Liver (tissue), 9 donors: ENCODE data around the gene PHF10. TPM values are rescaled to one million over a fixed set of nuclear protein-coding genes. Genes with fewer than 3 reads are reported as not detected.

ENCODE experiments used
- DNase-seq: peaks from one replicate; pipeline ENCODE4 v3.0.0-alpha.2; 2017; ENCODE audit warnings: low spot score
- H3K27ac ChIP-seq, 2 donors: one replicate each; pipeline ENCODE4 v1.7.0; 2013; ENCODE audit warnings: inconsistent platforms in 2 of 2, low read length in 2 of 2, control low read depth in 1 of 2, low read depth in 1 of 2, mild to moderate bottlenecking in 1 of 2
- H3K27me3 ChIP-seq, 4 donors: one replicate each; pipeline versions ENCODE4 v1.6.1 to v1.7.0; 2013; ENCODE audit warnings: low read length in 3 of 4, inconsistent platforms in 1 of 4, mild to moderate bottlenecking in 1 of 4, moderate library complexity in 1 of 4; ENCODE audit not compliant: control insufficient read depth in 4 of 4, insufficient read depth in 4 of 4
- H3K36me3 ChIP-seq, 4 donors: one replicate each; pipeline versions ENCODE4 v1.6.1 to v1.7.0; 2013; ENCODE audit warnings: low read length in 3 of 4, mild to moderate bottlenecking in 3 of 4, low read depth in 1 of 4, moderate library complexity in 1 of 4; ENCODE audit not compliant: control insufficient read depth in 4 of 4, insufficient read depth in 3 of 4
- H3K4me1 ChIP-seq, 4 donors: one replicate each; pipeline versions ENCODE4 v1.6.1 to v1.7.0; 2013; ENCODE audit warnings: low read length in 3 of 4, mild to moderate bottlenecking in 3 of 4, moderate library complexity in 1 of 4; ENCODE audit not compliant: control insufficient read depth in 4 of 4, insufficient read depth in 4 of 4
- H3K4me3 ChIP-seq, 3 donors: one replicate each; pipeline versions ENCODE4 v1.6.1 to v1.7.0; 2013; ENCODE audit warnings: low read length in 3 of 3, control low read depth in 1 of 3, low read depth in 1 of 3, mild to moderate bottlenecking in 1 of 3
- H3K9ac ChIP-seq, 2 donors: one replicate each; pipeline ENCODE4 v1.7.0; 2013; ENCODE audit warnings: low read length in 2 of 2, mild to moderate bottlenecking in 2 of 2, moderate library complexity in 2 of 2, control low read depth in 1 of 2, low read depth in 1 of 2
- H3K9me3 ChIP-seq, 4 donors: one replicate each; pipeline versions ENCODE4 v1.6.1 to v1.7.0; 2013; ENCODE audit warnings: low read length in 3 of 4; ENCODE audit not compliant: control insufficient read depth in 4 of 4
- EGR1 ChIP-seq, 2 donors: IDR thresholded peaks; 2 replicates each; pipeline ENCODE4 v1.6.1; 2016 to 2018; ENCODE audit warnings: antibody characterized with exemption in 2 of 2, low read depth in 2 of 2
- FOXA1 ChIP-seq: IDR thresholded peaks from 2 replicates; pipeline ENCODE4 v1.6.1; 2016; ENCODE audit warnings: antibody characterized with exemption
- FOXA2 ChIP-seq: IDR thresholded peaks from 2 replicates; pipeline ENCODE4 v1.6.1; 2016; ENCODE audit warnings: antibody characterized with exemption
- GABPA ChIP-seq, 2 donors: IDR thresholded peaks in 1 of 2; conservative IDR thresholded peaks in 1 of 2; 2 replicates each; pipeline ENCODE4 v1.6.1; 2016; ENCODE audit warnings: antibody characterized with exemption in 2 of 2, mild to moderate bottlenecking in 1 of 2, moderate library complexity in 1 of 2
- HNF4A ChIP-seq, 2 donors: conservative IDR thresholded peaks; 2 replicates each; pipeline ENCODE4 v1.6.1; 2016; ENCODE audit warnings: antibody characterized with exemption in 2 of 2, mild to moderate bottlenecking in 2 of 2
- HNF4G ChIP-seq: IDR thresholded peaks from 2 replicates; pipeline ENCODE4 v1.6.1; 2016; ENCODE audit warnings: antibody characterized with exemption
- JUND ChIP-seq, 2 donors: IDR thresholded peaks; 2 replicates each; pipeline ENCODE4 v1.6.1; 2016; ENCODE audit warnings: antibody characterized with exemption in 2 of 2
- NR2F2 ChIP-seq: IDR thresholded peaks from 2 replicates; pipeline ENCODE4 v1.6.1; 2016; ENCODE audit warnings: antibody characterized with exemption
- RAD21 ChIP-seq, 2 donors: IDR thresholded peaks; 2 replicates each; pipeline ENCODE4 v1.6.1; 2016; ENCODE audit warnings: antibody characterized with exemption in 2 of 2, mild to moderate bottlenecking in 2 of 2
- REST ChIP-seq: IDR thresholded peaks from 2 replicates; pipeline ENCODE4 v1.6.1; 2016; ENCODE audit warnings: antibody characterized with exemption, mild to moderate bottlenecking
- RXRA ChIP-seq, 2 donors: IDR thresholded peaks; 2 replicates each; pipeline ENCODE4 v1.6.1; 2017 to 2018; ENCODE audit warnings: antibody characterized with exemption in 2 of 2, mild to moderate bottlenecking in 1 of 2
- SP1 ChIP-seq: IDR thresholded peaks from 2 replicates; pipeline ENCODE4 v1.6.1; 2018; ENCODE audit warnings: antibody characterized with exemption, mild to moderate bottlenecking
- TAF1 ChIP-seq: conservative IDR thresholded peaks from 2 replicates; pipeline ENCODE4 v1.6.1; 2016; ENCODE audit warnings: antibody characterized with exemption, mild to moderate bottlenecking
- YY1 ChIP-seq: IDR thresholded peaks from 2 replicates; pipeline ENCODE4 v1.6.1; 2016; ENCODE audit warnings: antibody characterized with exemption, mild to moderate bottlenecking
- WGBS: extraction: QIAGEN DNeasy Blood & Tissue Kit; methylation state at CpG from one replicate; pipeline ENCODE4 v1.1.7; 2013; 5-methylcytosine and 5-hydroxymethylcytosine counted together
- polyA plus RNA-seq, 2 donors: library from polyadenylated mRNA; stranded (reverse) in 1 of 2; unstranded in 1 of 2; fragments of 200-250 nt in 1 of 2; fragments of >200 nt in 1 of 2; fragmentation: Nextera tagmentation in 1 of 2; extraction: Ambion mirVana in 1 of 2; gene quantifications; one replicate each; pipeline versions ENCODE4 v1.2.1 to v1.2.3, GENCODE V29; 2013 to 2015
- total RNA-seq, 2 donors: library from RNA; depleted of rRNA; stranded (reverse); fragments of >200 nt; gene quantifications; one replicate each; pipeline ENCODE4 v1.2.3, GENCODE V29; 2014
- TF ChIP-seq, protein P1 (sequence below): IDR thresholded peaks from 2 replicates; pipeline ENCODE4 v1.6.1; 2016; ENCODE audit warnings: antibody characterized with exemption
- TF ChIP-seq, protein P2 (sequence below): IDR thresholded peaks from 2 replicates; pipeline ENCODE4 v1.6.1; 2016; ENCODE audit warnings: antibody characterized with exemption
- TF ChIP-seq, protein P3 (sequence below): fragments of 150-350 bp; IDR thresholded peaks from 2 replicates; pipeline ENCODE4 v1.5.1; 2017; ENCODE audit warnings: improper control_type of control experiment, low read depth, low read length; ENCODE audit not compliant: missing input control
- TF ChIP-seq, protein P4 (sequence below): IDR thresholded peaks from 2 replicates; pipeline ENCODE4 v1.6.1; 2016; ENCODE audit warnings: antibody characterized with exemption
- donor health status: healthy.
- donor health status: healthy.
- donor health status: healthy.
- donor health status: healthy.
- donor health status: healthy.

Gene PHF10
- total and polyA plus RNA-seq, 4 donors: 10.2 to 25.7 (median 18.6) TPM

DNA sequence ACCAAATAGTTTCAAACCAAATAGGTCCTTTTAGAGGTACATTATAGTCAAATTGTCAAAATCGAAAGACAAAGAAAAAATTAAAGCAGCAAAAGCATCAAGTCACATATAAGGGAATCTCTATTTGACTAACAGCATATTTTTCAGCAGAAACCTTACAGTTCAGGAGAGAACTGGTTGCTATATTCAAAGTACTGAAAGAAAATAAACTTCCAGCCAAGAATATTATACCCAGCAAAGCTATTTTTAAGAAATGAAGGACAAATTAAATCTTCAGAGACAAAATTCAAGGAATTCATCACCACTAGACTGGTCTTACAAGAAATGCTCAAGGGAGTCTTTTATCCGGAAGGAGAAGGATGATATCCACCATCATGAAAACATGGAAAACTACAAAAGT lies 38.4 kb downstream of the PHF10 start:
- H3K4me1 ChIP-seq: no peaks in the 10 kb centered on the region
- no peak overlapping the region for H3K27ac ChIP-seq
- H3K27me3 ChIP-seq: no peaks in the 10 kb centered on the region
- DNase-seq: no peak
- WGBS: 95% methylated on average over 2 of the region's 2 CpGs
- TF ChIP-seq NR2F2: no peak
- TF ChIP-seq, protein P1, sequence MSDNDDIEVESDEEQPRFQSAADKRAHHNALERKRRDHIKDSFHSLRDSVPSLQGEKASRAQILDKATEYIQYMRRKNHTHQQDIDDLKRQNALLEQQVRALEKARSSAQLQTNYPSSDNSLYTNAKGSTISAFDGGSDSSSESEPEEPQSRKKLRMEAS: no peak
- TF ChIP-seq FOXA1: no peak
- TF ChIP-seq YY1: no peak
- TF ChIP-seq RXRA (IDR thresholded peaks at IDR 0.05): no peak
- TF ChIP-seq, protein P2, sequence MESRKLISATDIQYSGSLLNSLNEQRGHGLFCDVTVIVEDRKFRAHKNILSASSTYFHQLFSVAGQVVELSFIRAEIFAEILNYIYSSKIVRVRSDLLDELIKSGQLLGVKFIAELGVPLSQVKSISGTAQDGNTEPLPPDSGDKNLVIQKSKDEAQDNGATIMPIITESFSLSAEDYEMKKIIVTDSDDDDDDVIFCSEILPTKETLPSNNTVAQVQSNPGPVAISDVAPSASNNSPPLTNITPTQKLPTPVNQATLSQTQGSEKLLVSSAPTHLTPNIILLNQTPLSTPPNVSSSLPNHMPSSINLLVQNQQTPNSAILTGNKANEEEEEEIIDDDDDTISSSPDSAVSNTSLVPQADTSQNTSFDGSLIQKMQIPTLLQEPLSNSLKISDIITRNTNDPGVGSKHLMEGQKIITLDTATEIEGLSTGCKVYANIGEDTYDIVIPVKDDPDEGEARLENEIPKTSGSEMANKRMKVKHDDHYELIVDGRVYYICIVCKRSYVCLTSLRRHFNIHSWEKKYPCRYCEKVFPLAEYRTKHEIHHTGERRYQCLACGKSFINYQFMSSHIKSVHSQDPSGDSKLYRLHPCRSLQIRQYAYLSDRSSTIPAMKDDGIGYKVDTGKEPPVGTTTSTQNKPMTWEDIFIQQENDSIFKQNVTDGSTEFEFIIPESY: no peak
- TF ChIP-seq SP1: no peak
- no peak for TF ChIP-seq FOXA2
- TF ChIP-seq EGR1 (IDR thresholded peaks at IDR 0.05; ENCODE audit: low read depth in 2 of 2): no peak
- TF ChIP-seq, protein P3, sequence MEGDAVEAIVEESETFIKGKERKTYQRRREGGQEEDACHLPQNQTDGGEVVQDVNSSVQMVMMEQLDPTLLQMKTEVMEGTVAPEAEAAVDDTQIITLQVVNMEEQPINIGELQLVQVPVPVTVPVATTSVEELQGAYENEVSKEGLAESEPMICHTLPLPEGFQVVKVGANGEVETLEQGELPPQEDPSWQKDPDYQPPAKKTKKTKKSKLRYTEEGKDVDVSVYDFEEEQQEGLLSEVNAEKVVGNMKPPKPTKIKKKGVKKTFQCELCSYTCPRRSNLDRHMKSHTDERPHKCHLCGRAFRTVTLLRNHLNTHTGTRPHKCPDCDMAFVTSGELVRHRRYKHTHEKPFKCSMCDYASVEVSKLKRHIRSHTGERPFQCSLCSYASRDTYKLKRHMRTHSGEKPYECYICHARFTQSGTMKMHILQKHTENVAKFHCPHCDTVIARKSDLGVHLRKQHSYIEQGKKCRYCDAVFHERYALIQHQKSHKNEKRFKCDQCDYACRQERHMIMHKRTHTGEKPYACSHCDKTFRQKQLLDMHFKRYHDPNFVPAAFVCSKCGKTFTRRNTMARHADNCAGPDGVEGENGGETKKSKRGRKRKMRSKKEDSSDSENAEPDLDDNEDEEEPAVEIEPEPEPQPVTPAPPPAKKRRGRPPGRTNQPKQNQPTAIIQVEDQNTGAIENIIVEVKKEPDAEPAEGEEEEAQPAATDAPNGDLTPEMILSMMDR: no peak
- H3K36me3 ChIP-seq: peaks cover 3 to 21% (median 18%) of the 10 kb centered on the region in 4 donors
- H3K4me3 ChIP-seq: no peak overlapping the region
- no peak overlapping the region for H3K9ac ChIP-seq
- peaks cover 0 to 11% (median 3%) of the 10 kb centered on the region in 4 donors for H3K9me3 ChIP-seq

DNA sequence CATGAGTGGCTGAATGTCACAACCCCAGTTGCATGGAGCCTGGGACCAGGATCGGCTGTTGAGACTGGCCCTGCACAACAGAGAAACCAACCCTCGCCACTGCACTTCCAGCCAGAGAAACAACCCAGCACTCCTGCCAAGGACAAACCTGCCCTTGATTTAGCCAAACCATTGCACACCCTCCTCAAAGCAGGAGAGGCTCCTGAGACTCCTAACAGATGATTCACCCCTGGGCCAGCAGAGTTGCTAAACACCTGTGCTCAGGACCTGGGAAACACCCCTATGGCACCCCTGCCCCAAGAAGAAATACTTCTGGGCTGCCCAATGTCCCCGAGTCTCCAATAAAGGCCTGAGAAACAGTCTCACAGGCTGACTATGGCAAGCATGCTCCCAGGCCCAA lies 40.2 kb downstream of the PHF10 start:
- Histone ChIP-seq H3K9me3 (peaks cover 0 to 11% (median 3%) of the 10 kb centered on the region in 4 donors), H3K36me3 (peaks cover under 1 to 21% (median 19%) of the 10 kb centered on the region in 4 donors)
- 95% methylated on average over 3 of the region's 3 CpGs for WGBS

More for the DNA sequence above, 40.2 kb downstream of the PHF10 start:
- DNase-seq: no peak
- Histone ChIP-seq H3K9ac (no peak overlapping the region), H3K4me3 (no peak overlapping the region), H3K27me3 (no peaks in the 10 kb centered on the region), H3K27ac (no peak overlapping the region), H3K4me1 (no peaks in the 10 kb centered on the region)
- TF ChIP-seq FOXA2 (no peak), YY1 (no peak), HNF4A (conservative IDR thresholded peaks at IDR 0.05) (no peak), JUND (IDR thresholded peaks at IDR 0.05) (no peak), REST (no peak), RAD21 (IDR thresholded peaks at IDR 0.05) (no peak), TAF1 (no peak), RXRA (IDR thresholded peaks at IDR 0.05) (no peak), GABPA (IDR thresholded peaks at IDR 0.05 in 1 of 2, conservative IDR thresholded peaks at IDR 0.05 in 1 of 2) (no peak), EGR1 (IDR thresholded peaks at IDR 0.05; ENCODE audit: low read depth in 2 of 2) (no peak), HNF4G (no peak), NR2F2 (no peak)
- TF ChIP-seq, protein P1: no peak
- TF ChIP-seq, protein P4, sequence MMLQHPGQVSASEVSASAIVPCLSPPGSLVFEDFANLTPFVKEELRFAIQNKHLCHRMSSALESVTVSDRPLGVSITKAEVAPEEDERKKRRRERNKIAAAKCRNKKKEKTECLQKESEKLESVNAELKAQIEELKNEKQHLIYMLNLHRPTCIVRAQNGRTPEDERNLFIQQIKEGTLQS: no peak
- TF ChIP-seq, protein P2: no peak
- TF ChIP-seq, protein P3: no peak
